H1 (cell line): Measurements from ENCODE around the gene C2CD2L. TPM values are rescaled to one million over a fixed set of nuclear protein-coding genes. Genes with fewer than 3 reads are reported as not detected.
A peak's percentile ranks its signal among the peaks of the same experiment; 100 is the strongest.

ENCODE experiments used
- CTCF ChIA-PET: fragments of 300-600 bp; sonication (Branson Sonifier 250); formaldehyde crosslinking; loops from one replicate; lab custom pipeline; 2021; ENCODE audit not compliant: partially characterized antibody; lab: Charles Lee
- POLR2A ChIA-PET: fragments of 300-600 bp; sonication (Branson Sonifier 250); formaldehyde crosslinking; loops from one replicate; lab custom pipeline; 2021; ENCODE audit warnings: inconsistent platforms; ENCODE audit not compliant: partially characterized antibody; lab: Charles Lee
- DNase-seq, 2 experiments: peaks; one replicate each; pipeline versions ENCODE4 v3.0.0 to v3.0.0-alpha.2; 2010 to 2022; ENCODE audit warnings: low spot score in 2 of 2, low read depth in 1 of 2, mixed read lengths in 1 of 2
- FAIRE-seq: peaks from 2 replicates; lab custom pipeline; 2011; peaks lifted over from hg19 to GRCh38; lab: Jason Lieb, UNC
- H2AFZ ChIP-seq: 2 replicates; pipeline ENCODE4 v1.8.1; 2012; ENCODE audit warnings: low read length, inconsistent platforms
- H2AK5ac ChIP-seq: 2 replicates; pipeline ENCODE4 v1.6.1; 2013; ENCODE audit warnings: low read depth, low read length
- H2BK120ac ChIP-seq: replicated peaks from 2 replicates; pipeline ENCODE3; 2013; ENCODE audit warnings: low read depth, low read length, inconsistent platforms
- H2BK12ac ChIP-seq: 2 replicates; pipeline ENCODE4 v1.6.1; 2013; ENCODE audit warnings: low read depth, low read length
- H2BK15ac ChIP-seq: 2 replicates; pipeline ENCODE4 v1.6.1; 2013; ENCODE audit warnings: low read length
- H2BK20ac ChIP-seq: 2 replicates; pipeline ENCODE4 v1.6.1; 2013; ENCODE audit warnings: low read length
- H2BK5ac ChIP-seq: 2 replicates; pipeline ENCODE4 v1.6.1; 2013; ENCODE audit warnings: low read depth, low read length
- H3K14ac ChIP-seq: 2 replicates; pipeline ENCODE4 v1.6.1; 2013; ENCODE audit warnings: inconsistent platforms; ENCODE audit not compliant: insufficient read length
- H3K18ac ChIP-seq: 2 replicates; pipeline ENCODE4 v1.6.1; 2013; ENCODE audit warnings: low read length; ENCODE audit errors: extremely low read depth
- H3K23ac ChIP-seq: 2 replicates; pipeline ENCODE4 v1.6.1; 2013; ENCODE audit warnings: inconsistent platforms; ENCODE audit not compliant: insufficient read length
- H3K23me2 ChIP-seq: 2 replicates; pipeline ENCODE4 v1.6.1; 2013; ENCODE audit warnings: low read depth, low read length
- H3K27ac ChIP-seq: 2 replicates; pipeline ENCODE4 v1.6.1; 2011; ENCODE audit warnings: low read depth, low read length, inconsistent platforms
- H3K27me3 ChIP-seq, 4 experiments: replicated peaks in 1 of 4; 1 replicate in 1 of 4; 2 replicates in 3 of 4; pipeline versions ENCODE4 v1.6.1 to v1.8.1; 2011 to 2013; ENCODE audit warnings: low read length in 3 of 4, mild to moderate bottlenecking in 3 of 4, inconsistent platforms in 2 of 4, mixed read lengths in 2 of 4, moderate library complexity in 1 of 4; ENCODE audit not compliant: control insufficient read depth in 3 of 4, insufficient read depth in 3 of 4; ENCODE audit errors: extremely low read depth in 1 of 4
- H3K36me3 ChIP-seq, 4 experiments: 2 replicates each; pipeline versions ENCODE4 v1.6.1 to v1.8.1; 2011 to 2013; ENCODE audit warnings: mild to moderate bottlenecking in 4 of 4, low read length in 3 of 4, moderate library complexity in 2 of 4, control low read depth in 1 of 4, inconsistent platforms in 1 of 4; ENCODE audit not compliant: insufficient read depth in 4 of 4, control insufficient read depth in 2 of 4
- H3K4ac ChIP-seq: replicated peaks from 2 replicates; pipeline ENCODE3; 2013; ENCODE audit warnings: low read length, low read depth, mixed read lengths, inconsistent platforms; ENCODE audit not compliant: insufficient read length
- H3K4me1 ChIP-seq, 4 experiments: replicated peaks in 1 of 4; 1 replicate in 1 of 4; 2 replicates in 3 of 4; pipeline versions ENCODE4 v1.6.1 to v1.8.1; 2011 to 2013; ENCODE audit warnings: low read length in 3 of 4, inconsistent platforms in 2 of 4, mixed read lengths in 1 of 4; ENCODE audit not compliant: insufficient read depth in 4 of 4, control insufficient read depth in 3 of 4
- H3K4me2 ChIP-seq, 2 experiments: 2 replicates each; pipeline versions ENCODE4 v1.6.1 to v1.8.1; 2011 to 2013; ENCODE audit warnings: low read depth in 2 of 2, low read length in 2 of 2, control low read depth in 1 of 2, inconsistent platforms in 1 of 2, mild to moderate bottlenecking in 1 of 2; ENCODE audit not compliant: insufficient read depth in 1 of 2
- H3K4me3 ChIP-seq, 4 experiments: fragments of 200-600, 300-600 bp in 1 of 4; sonication (generic), shearing (Covaris generic), sonication (Bioruptor Twin) in 1 of 4; 2 replicates each; pipeline versions ENCODE4 v1.5.1 to v1.8.1; 2011 to 2016; ENCODE audit warnings: low read length in 4 of 4, low read depth in 3 of 4, control low read depth in 2 of 4, inconsistent platforms in 2 of 4, mild to moderate bottlenecking in 2 of 4, mixed read lengths in 1 of 4, moderate library complexity in 1 of 4; ENCODE audit not compliant: insufficient read depth in 2 of 4; ENCODE audit errors: extremely low read depth in 1 of 4
- H3K56ac ChIP-seq: replicated peaks from 2 replicates; pipeline ENCODE3; 2013; ENCODE audit warnings: low read depth, mild to moderate bottlenecking, mixed read lengths, low read length, inconsistent platforms; ENCODE audit not compliant: insufficient read length
- H3K79me1 ChIP-seq: 2 replicates; pipeline ENCODE4 v1.6.1; 2013; ENCODE audit warnings: low read depth, low read length, control low read depth
- H3K79me2 ChIP-seq, 2 experiments: 2 replicates each; pipeline versions ENCODE4 v1.6.1 to v1.8.1; 2012 to 2013; ENCODE audit warnings: low read length in 2 of 2, mild to moderate bottlenecking in 2 of 2, inconsistent platforms in 1 of 2; ENCODE audit not compliant: insufficient read depth in 2 of 2, control insufficient read depth in 1 of 2
- H3K9ac ChIP-seq, 4 experiments: replicated peaks in 1 of 4; 1 replicate in 1 of 4; 2 replicates in 3 of 4; pipeline versions ENCODE4 v1.6.1 to v1.8.1; 2011 to 2013; ENCODE audit warnings: low read depth in 3 of 4, low read length in 3 of 4, control low read depth in 2 of 4, mild to moderate bottlenecking in 2 of 4, moderate library complexity in 2 of 4, inconsistent platforms in 1 of 4; ENCODE audit errors: extremely low read depth in 1 of 4
- H3K9me3 ChIP-seq, 2 experiments: 2 replicates each; pipeline versions ENCODE4 v1.6.1 to v1.8.1; 2012 to 2013; ENCODE audit warnings: mild to moderate bottlenecking in 2 of 2, moderate library complexity in 2 of 2, control low read depth in 1 of 2, inconsistent platforms in 1 of 2, low read depth in 1 of 2, low read length in 1 of 2, mixed read lengths in 1 of 2; ENCODE audit not compliant: insufficient read depth in 2 of 2
- H4K20me1 ChIP-seq, 2 experiments: replicated peaks in 1 of 2; 2 replicates each; pipeline versions ENCODE3 to v1.8.1; 2011 to 2013; ENCODE audit warnings: inconsistent platforms in 2 of 2, low read length in 2 of 2, mild to moderate bottlenecking in 1 of 2; ENCODE audit not compliant: insufficient read depth in 2 of 2, control insufficient read depth in 1 of 2
- H4K5ac ChIP-seq: 2 replicates; pipeline ENCODE4 v1.6.1; 2013; ENCODE audit warnings: low read length, low read depth, mixed read lengths, inconsistent platforms; ENCODE audit not compliant: insufficient read length
- H4K8ac ChIP-seq: 2 replicates; pipeline ENCODE4 v1.8.0; 2013; ENCODE audit warnings: mild to moderate bottlenecking, moderate library complexity, low read length, inconsistent platforms; ENCODE audit not compliant: insufficient read depth; ENCODE audit errors: extremely low read depth
- H4K91ac ChIP-seq: replicated peaks from 2 replicates; pipeline ENCODE3; 2013; ENCODE audit warnings: low read length, mixed read lengths, inconsistent platforms; ENCODE audit not compliant: insufficient read length
- BACH1 ChIP-seq: IDR thresholded peaks from 2 replicates; pipeline ENCODE4 v1.6.1; 2012; ENCODE audit warnings: low read length, improper control_type of control experiment
- BRCA1 ChIP-seq: IDR thresholded peaks from 2 replicates; pipeline ENCODE4 v1.6.1; 2012; ENCODE audit warnings: low read depth, low read length, improper control_type of control experiment
- CBX5 ChIP-seq: fragments of 300-800, 300-1000 bp; sonication (generic); IDR thresholded peaks from 2 replicates; pipeline ENCODE4 v1.7.1; 2016; ENCODE audit warnings: antibody characterized with exemption, low read length, low read depth
- CBX8 ChIP-seq: fragments of 300-800, 300-1000 bp; sonication (generic); IDR thresholded peaks from 2 replicates; pipeline ENCODE4 v1.7.1; 2016; ENCODE audit warnings: low read depth, low read length, borderline replicate concordance
- CEBPB ChIP-seq: IDR thresholded peaks from 2 replicates; pipeline ENCODE4 v1.6.1; 2012; ENCODE audit warnings: low read depth, low read length
- EZH2 ChIP-seq: fragments of 200-600 bp; sonication (generic); IDR thresholded peaks from 2 replicates; pipeline ENCODE4 v1.7.1; 2012; ENCODE audit warnings: low read depth, mild to moderate bottlenecking, moderate library complexity, low read length, inconsistent platforms; ENCODE audit not compliant: severe bottlenecking
- GABPA ChIP-seq: IDR thresholded peaks from 2 replicates; pipeline ENCODE4 v1.6.1; 2011; ENCODE audit warnings: mild to moderate bottlenecking, low read length, moderate library complexity, borderline replicate concordance; ENCODE audit not compliant: insufficient read depth
- SUZ12 ChIP-seq: fragments of 200-600 bp; sonication (generic); IDR thresholded peaks from 2 replicates; pipeline ENCODE4 v1.6.1; 2012; ENCODE audit warnings: mild to moderate bottlenecking, inconsistent platforms, low read length, moderate library complexity, mixed read lengths
- TAF1 ChIP-seq: IDR thresholded peaks from 2 replicates; pipeline ENCODE4 v1.6.1; 2011; ENCODE audit warnings: mild to moderate bottlenecking, low read depth, low read length
- TAF7 ChIP-seq: optimal IDR thresholded peaks from 2 replicates; pipeline ENCODE3; 2011; ENCODE audit warnings: low read depth, mild to moderate bottlenecking, inconsistent platforms, low read length, moderate library complexity, borderline replicate concordance
- WGBS, 2 experiments: shearing (Covaris generic) in 1 of 2; methylation state at CpG; one replicate each; pipeline versions ENCODE4 v1.1.6 to v1.1.7; 2013 to 2015; ENCODE audit warnings: low lambda C conversion rate in 2 of 2, mixed read lengths in 2 of 2, inconsistent platforms in 1 of 2, low coverage in 1 of 2, missing lambda C conversion rate in 1 of 2; ENCODE audit not compliant: insufficient replicate concordance in 2 of 2, insufficient coverage in 1 of 2, insufficient read length in 1 of 2; ENCODE audit errors: extremely low coverage in 1 of 2, missing lambda C conversion rate in 1 of 2; 5-methylcytosine and 5-hydroxymethylcytosine counted together
- polyA plus RNA-seq, 7 experiments: library from polyadenylated mRNA; depleted of rRNA in 3 of 7; stranded (reverse) in 5 of 7; unstranded in 2 of 7; fragments of >200 nt in 5 of 7; fragments of 200-250 nt in 2 of 7; gene quantifications; 1 replicate in 5 of 7; 2 replicates in 1 of 7; 4 replicates in 1 of 7; pipeline versions ENCODE4 v1.2.1 to v1.2.3, GENCODE V29; 2011 to 2013; ENCODE audit warnings: missing spikeins in 2 of 7, mixed read lengths in 2 of 7
- total RNA-seq: library from RNA; stranded (reverse); fragmentation: NEBNext Ultra II Directional; extraction: Animal tissue kit (Norgen Biotek cat#: 25700); gene quantifications from 2 replicates; pipeline ENCODE4 v1.2.1, GENCODE V29; 2021

Gene C2CD2L
- total and polyA plus RNA-seq, 2 of the 8 experiments (the other 6 are each of a cell fraction or from before 2014, with no cell fraction given) = 2.5 to 4.0 TPM

- Histone ChIP-seq H3K56ac (peak overlapping the region; percentile 17), H2BK15ac (peak overlapping the region; percentile 63; the same call in 1 of the 2 replicates), H2BK12ac (peak overlapping the region; percentile 83), H3K23me2 (peaks cover 5% of the 10 kb centered on the region; the same call in 1 of the 2 replicates), H4K8ac (no peak overlapping the region), H4K91ac (no peak overlapping the region), H4K20me1 (peaks cover 0 to 7% of the 10 kb centered on the region in 2 experiments), H3K4ac (peak overlapping the region; percentile 61), H2BK5ac (no peak overlapping the region), H3K36me3 (peaks cover 0 to 7% (median 4%) of the 10 kb centered on the region in 4 experiments; a peak in 3 of 8 replicates), H3K23ac (no peak overlapping the region), H4K5ac (peak overlapping the region; percentile 85), H3K14ac (no peak overlapping the region), H2AFZ (peak overlapping the region; percentile 70), H3K27me3 (no peaks in the 10 kb centered on the region), H3K9me3 (no peaks in the 10 kb centered on the region), H3K4me2 (peak overlapping the region; percentile 70 to 74), H2BK20ac (no peak overlapping the region), H3K79me1 (peaks cover 7% of the 10 kb centered on the region; the same call in 1 of the 2 replicates), H3K4me1 (peaks cover 4 to 10% (median 6%) of the 10 kb centered on the region in 4 experiments; a peak in 6 of 7 replicates), H2AK5ac (peak overlapping the region; percentile 25; the same call in 1 of the 2 replicates), H3K79me2 (peaks cover 7 to 24% of the 10 kb centered on the region in 2 experiments), H3K27ac (peak overlapping the region; percentile 40; the same call in 1 of the 2 replicates), H3K9ac (peak overlapping the region in 3 of 4 experiments; percentile 52 to 66 (median 60); a peak in 5 of 7 replicates), H2BK120ac (peak overlapping the region; percentile 3), H3K18ac (peak overlapping the region; percentile 49; the same call in 1 of the 2 replicates), H3K4me3 (peak overlapping the region; percentile 50 to 91 (median 58))
- WGBS, 2 experiments = 74% methylated on average over 5 of the region's 5 CpGs; no CpG with 5 or more reads in 1 of the 2 experiments
- CTCF ChIA-PET = interaction anchor here (1.1 to 4.9 kb wide), 3 partner anchors 13 to 35 kb away, joined by 3 to 26 read pairs (median 4); partner anchors contain the start of genes C2CD2L and HMBS
- POLR2A ChIA-PET = interaction anchor here (0.9 to 4.9 kb wide), 14 partner anchors 9 to 200 kb away, joined by 3 to 42 read pairs (median 5); partner anchors contain the start of genes ABCG4, C2CD2L, CBL and DPAGT1
- no peak for FAIRE-seq
- DNase-seq = no peak
- no peak for TF ChIP-seq SUZ12
- TF ChIP-seq BRCA1 = no peak
- no peak for TF ChIP-seq TAF1
- TF ChIP-seq GABPA = no peak
- TF ChIP-seq CBX5 = no peak
- TF ChIP-seq BACH1 = no peak
- no peak for TF ChIP-seq TAF7
- TF ChIP-seq CEBPB = no peak
- TF ChIP-seq CBX8 = no peak
- no peak for TF ChIP-seq EZH2
These were observed 13.5 kb downstream of the C2CD2L start for GRCh38 chr11:119120639-119121007.
